ENCODE results near the gene PPM1J.
"Not testable (repeated sequence)": the region's sequence is repeated elsewhere in the genome, so short reads cannot be mapped to it uniquely, and the experiment has no call there.

PPM1J gene

GRCh38 chr1:112715264-112716053 lies at the start of gene PPM1J:
TSS of gene PPM1J (minus strand) at chr1:112715332. CDS start at chr1:112715301, 31 bp downstream.
- DNase-seq, result peak in 54 of 56 donors; percentile 27 to 92 (median 71)

DNA sequence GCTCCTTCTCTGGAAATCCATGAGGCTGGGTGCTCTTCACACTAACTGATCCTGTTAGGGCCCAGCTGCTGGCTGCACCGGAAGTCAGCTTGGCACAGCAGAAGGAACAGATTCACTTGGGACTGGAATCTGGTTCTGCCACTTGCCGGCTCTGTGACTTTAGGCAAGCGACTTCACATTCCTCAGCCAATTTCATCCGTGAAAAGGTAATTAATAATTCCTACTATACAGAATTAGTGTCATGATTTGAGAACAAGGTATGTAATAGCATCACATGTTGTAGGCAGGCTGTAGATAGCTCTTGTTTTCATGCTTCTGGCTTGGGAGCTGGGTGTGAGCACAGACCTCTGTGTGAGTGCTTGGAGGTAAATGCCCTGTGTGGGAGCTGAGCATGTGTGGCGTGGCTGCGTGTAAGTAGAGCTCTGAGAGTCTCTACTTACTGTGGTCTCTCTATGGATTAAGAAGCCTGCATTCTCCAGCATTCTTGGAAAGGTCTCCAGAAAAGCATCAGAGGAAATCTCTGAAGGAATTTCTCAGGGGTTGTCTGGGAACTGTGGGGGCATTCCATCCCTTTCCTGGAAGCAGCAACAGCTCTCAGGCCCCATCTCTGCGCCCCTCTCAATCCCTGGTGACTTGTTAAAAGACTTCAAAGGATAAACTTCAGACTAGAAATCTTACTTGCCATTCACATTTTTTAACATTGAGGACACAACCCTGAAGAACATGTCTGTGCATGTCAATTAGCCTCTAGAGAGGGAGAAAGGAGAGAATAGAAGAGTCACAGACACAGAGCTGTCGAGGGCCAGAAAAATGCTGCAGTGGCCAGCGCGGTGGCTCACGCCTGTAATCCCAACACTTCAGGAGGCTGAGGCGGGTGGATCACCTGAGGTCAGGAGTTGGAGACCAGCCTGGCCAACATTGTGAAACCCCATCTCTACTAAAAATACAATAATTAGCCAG lies 47.7 kb upstream of the PPM1J start:
- no peak for DNase-seq

DNA sequence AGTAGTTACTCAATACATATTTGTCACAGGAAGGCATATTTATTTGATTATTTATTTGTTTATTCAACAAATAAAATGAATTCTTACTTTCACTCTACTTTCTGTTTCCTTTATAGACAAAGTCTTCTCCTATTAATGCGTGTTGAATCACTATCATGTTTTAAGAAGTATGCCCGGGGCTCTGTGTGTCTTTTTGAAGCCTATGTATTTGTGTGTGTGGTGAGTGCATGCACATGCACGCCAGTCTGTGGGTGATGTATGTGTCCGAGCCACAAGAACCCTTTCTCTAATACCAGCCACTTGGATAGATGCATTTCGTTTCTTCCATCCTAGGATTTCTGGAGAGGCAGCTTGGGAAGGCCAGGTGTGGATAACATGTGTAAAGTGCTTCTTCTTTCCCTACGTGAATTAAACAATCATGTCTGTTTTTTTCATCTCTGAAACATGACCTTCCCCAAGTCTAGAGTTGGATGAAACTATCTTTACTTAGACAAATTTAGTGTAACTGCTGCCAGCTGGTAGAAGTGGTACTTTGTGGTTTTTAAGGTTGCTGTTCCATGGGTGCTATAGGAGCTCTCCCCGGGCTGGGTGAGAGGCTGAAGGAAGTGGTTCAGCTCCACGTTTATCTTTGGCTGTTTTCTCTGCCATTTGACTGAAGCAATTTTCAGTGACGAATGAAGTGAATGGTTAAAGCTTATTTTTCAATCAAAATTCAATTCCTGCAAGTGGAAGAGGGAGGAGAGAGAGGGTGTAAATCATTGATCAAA lies 46.8 kb upstream of the PPM1J start:
- no peak for DNase-seq

GRCh38 chr1:112759228-112759627 lies 44.1 kb upstream of the PPM1J start:
- DNase-seq, result no peak

- no peak for DNase-seq
These were observed 39.0 kb upstream of the PPM1J start for GRCh38 chr1:112754116-112754628.

GRCh38 chr1:112748396-112748795 lies 33.3 kb upstream of the PPM1J start:
- no peak for DNase-seq

- peak in 2 of 56 donors; percentile 4 to 19 for DNase-seq
These were observed 29.0 kb upstream of the PPM1J start for GRCh38 chr1:112744009-112744578.

GRCh38 chr1:112743174-112744008 lies 28.3 kb upstream of the PPM1J start:
- DNase-seq, result no peak

DNA sequence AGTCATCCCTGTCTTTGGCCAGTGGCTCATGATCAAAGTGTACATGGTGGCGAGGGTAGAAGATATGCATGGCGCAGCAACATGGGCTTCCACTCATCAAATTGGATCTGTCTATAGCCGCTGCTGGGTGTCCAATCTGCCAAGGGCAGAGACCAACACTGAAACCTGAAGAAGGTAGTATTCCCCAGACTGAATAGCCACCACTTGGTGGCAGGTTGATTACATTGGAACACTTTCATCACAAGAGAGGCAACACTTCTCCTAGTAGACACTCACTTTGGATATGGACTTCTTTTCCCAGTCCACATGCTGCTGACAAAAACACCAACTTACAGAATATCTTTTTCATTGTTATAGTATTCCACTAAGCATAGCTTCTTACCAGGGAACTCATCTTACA lies 22.4 kb upstream of the PPM1J start:
- no peak for DNase-seq

GRCh38 chr1:112735752-112736151 lies 20.6 kb upstream of the PPM1J start:
- DNase-seq, result no peak

GRCh38 chr1:112731451-112731850 lies 16.3 kb upstream of the PPM1J start:
- DNase-seq, result no peak

- no peak for DNase-seq
These were observed 14.8 kb upstream of the PPM1J start for GRCh38 chr1:112729909-112730308.

DNA sequence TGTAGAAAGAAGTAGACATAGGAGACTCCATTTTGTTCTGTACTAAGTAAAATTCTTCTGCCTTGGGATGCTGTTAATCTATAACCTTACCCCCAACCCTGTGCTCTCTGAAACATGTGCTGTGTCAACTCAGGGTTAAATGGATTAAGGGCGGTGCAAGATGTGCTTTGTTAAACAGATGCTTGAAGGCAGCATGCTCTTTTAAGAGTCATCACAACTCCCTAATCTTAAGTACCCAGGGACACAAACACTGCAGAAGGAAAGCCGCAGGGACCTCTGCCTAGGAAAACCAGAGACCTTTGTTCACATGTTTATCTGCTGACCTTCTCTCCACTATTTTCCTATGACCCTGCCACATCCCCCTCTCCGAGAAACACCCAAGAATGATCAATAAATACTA lies 13.9 kb upstream of the PPM1J start:
- not testable (repeated sequence) for DNase-seq

DNA sequence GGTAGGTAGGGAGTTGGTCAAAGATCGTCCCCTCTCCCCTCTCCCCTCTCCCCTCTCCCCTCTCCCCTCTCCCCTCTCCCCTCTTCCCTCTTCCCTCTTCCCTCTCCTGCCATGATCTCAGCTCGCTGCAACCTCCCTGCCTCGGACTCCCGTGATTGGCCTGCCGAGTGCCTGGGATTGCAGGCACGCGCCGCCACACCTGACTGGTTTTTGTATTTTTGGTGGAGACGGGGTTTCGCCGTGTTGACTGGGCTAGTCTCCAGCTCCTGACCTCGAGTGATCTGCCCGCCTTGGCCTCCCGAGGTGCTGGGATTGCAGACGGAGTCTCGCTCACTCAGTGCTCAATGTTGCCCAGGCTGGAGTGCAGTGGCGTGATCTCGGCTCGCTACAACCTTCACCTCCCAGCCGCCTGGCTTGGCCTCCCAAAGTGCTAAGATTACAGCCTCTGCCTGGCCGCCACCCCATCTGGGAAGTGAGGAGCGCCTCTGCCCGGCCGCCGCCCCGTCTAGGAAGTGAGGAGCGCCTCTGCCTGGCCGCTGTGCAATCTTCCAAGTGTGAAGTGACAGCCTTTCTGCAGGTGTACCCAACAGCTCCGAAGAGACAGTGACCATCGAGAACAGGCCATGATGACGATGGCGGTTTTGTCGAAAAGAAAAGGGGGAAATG lies 13.3 kb upstream of the PPM1J start:
- not testable (repeated sequence) for DNase-seq

DNA sequence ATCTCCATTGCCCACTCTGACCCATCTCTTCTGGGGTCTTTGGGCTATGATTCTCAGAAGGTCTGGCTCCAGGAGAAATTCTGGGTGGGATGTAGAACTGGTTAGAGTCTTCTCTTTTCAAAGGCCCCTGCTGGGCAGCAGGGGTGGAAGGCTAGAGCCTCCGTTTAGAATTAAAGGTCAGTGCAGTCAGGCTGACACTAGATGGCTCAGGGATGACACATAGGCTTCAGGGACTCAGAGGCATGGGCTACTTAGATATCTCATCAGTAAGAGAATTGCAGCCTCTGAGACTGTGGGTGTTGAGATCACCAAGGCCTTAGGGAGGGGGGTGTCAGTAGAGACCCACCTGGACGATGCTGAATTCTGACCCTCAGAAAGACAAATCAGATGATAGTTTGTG lies 12.6 kb upstream of the PPM1J start:
- no peak for DNase-seq

GRCh38 chr1:112724240-112724639 lies 9.1 kb upstream of the PPM1J start:
- not testable (repeated sequence) for DNase-seq

- no peak for DNase-seq
These were observed 8.3 kb upstream of the PPM1J start for GRCh38 chr1:112723511-112723839.

DNA sequence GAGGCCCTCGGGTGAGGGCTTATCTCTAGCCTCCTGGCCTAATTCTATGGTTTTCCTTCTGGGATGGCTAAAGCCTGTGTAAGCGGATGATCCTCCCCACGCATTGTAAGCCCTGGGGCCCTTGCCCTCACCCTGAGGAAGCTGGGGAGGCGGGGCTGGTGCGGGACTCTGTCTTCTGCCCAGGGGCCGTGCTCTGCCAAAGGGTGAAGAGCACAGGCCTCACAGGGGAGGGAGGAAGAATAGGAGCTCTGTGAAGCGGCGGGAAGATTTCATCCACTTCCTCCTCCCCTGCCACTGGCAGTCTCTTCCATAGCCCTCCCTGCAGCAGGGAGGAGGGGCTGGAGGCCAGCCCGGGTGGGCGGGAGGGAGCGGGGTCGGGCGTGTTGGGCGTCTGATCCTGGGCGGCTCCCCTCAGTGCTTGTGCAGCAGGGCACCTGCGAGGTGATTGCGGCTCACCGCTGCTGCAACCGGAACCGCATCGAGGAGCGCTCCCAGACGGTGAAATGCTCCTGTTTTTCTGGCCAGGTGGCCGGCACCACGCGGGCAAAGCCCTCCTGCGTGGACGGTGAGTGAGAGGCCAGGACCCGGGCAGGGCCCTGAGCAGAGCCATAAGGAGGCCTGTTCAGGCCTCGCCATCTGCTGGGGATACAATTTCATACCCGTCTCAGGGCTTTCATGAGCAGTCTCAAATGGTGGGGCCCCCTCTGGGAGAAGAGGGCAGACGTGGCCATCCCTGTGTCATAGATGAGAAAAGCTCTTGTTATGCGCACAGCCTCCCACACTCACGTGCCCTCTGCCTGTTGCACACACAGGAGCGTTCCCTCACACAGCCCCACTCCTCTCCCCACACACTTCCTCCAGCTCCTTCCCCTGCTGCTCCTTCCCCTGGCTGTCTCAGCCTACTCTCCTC lies 7.7 kb upstream of the PPM1J start:
- DNase-seq, result peak in 2 of 56 donors; percentile 18 to 25

Measured in nucleus accumbens (tissue), 56 donors.